WTC11 (cell line): ENCODE data around the gene AFF2. TPM values are rescaled to one million over a fixed set of nuclear protein-coding genes. Genes with fewer than 3 reads are reported as not detected.

Experiments
- ATAC-seq: fragments of 200-7000 bp; cut with Tn5 transposase; 2 replicates; pipeline ENCODE4 v1.10.0; 2021; ENCODE audit warnings: mild to moderate bottlenecking, moderate library complexity
- CTCF ChIA-PET: fragments of 300-600 bp; sonication (Branson Sonifier 250); formaldehyde crosslinking; loops from one replicate; lab custom pipeline; 2021; ENCODE audit warnings: antibody characterized with exemption; lab: Charles Lee
- POLR2A ChIA-PET: fragments of 350-600 bp; sonication (Branson Sonifier 250); formaldehyde crosslinking; loops from one replicate; lab custom pipeline; 2021; ENCODE audit warnings: antibody characterized with exemption; lab: Charles Lee
- DNase-seq: peaks from one replicate; pipeline ENCODE4 v3.0.0; 2021; ENCODE audit warnings: low spot score
- H3K27ac Mint-ChIP-seq: 2 replicates; pipeline ENCODE4 v1.8.0; 2021; ENCODE audit warnings: mixed read lengths
- H3K27me3 Mint-ChIP-seq: 2 replicates; pipeline ENCODE4 v1.8.0; 2021; ENCODE audit warnings: low read depth, mild to moderate bottlenecking, moderate library complexity, mixed read lengths
- H3K36me3 Mint-ChIP-seq: 2 replicates; pipeline ENCODE4 v1.8.0; 2021; ENCODE audit warnings: mixed read lengths
- H3K4me1 Mint-ChIP-seq: 2 replicates; pipeline ENCODE4 v1.8.0; 2022; ENCODE audit warnings: mixed read lengths
- H3K4me3 Mint-ChIP-seq: 2 replicates; pipeline ENCODE4 v1.8.0; 2021; ENCODE audit warnings: mild to moderate bottlenecking, moderate library complexity, mixed read lengths
- H3K9me3 Mint-ChIP-seq: 2 replicates; pipeline ENCODE4 v1.8.0; 2021; ENCODE audit warnings: mixed read lengths
- ELF4 ChIP-seq: sonication (generic); formaldehyde crosslinking; IDR thresholded peaks from 2 replicates; pipeline ENCODE4 v1.8.1; 2022; ENCODE audit warnings: low read depth, mild to moderate bottlenecking, moderate library complexity, missing genetic modification reagents
- FOXJ3 ChIP-seq: sonication (generic); formaldehyde crosslinking; IDR thresholded peaks from 2 replicates; pipeline ENCODE4 v1.9.0; 2021; ENCODE audit warnings: missing genetic modification reagents, mild to moderate bottlenecking, borderline replicate concordance
- FOXP4 ChIP-seq: sonication (generic); formaldehyde crosslinking; IDR thresholded peaks from 2 replicates; pipeline ENCODE4 v1.8.0; 2022; ENCODE audit warnings: mild to moderate bottlenecking, missing genetic modification reagents
- JUN ChIP-seq: sonication (generic); formaldehyde crosslinking; IDR thresholded peaks from 2 replicates; pipeline ENCODE4 v1.8.0; 2023; ENCODE audit warnings: mild to moderate bottlenecking, missing genetic modification reagents
- NR3C1 ChIP-seq: sonication (generic); formaldehyde crosslinking; conservative IDR thresholded peaks from 2 replicates; pipeline ENCODE4 v1.8.1; 2023; ENCODE audit warnings: low read depth, mild to moderate bottlenecking, missing genetic modification reagents
- OVOL2 ChIP-seq: fragments of 250-450 bp; sonication (Bioruptor Pico); IDR thresholded peaks from 2 replicates; pipeline ENCODE4 v1.9.0; 2021; ENCODE audit warnings: mild to moderate bottlenecking, borderline replicate concordance
- PRRX2 ChIP-seq: fragments of 250-450 bp; sonication (Bioruptor Pico); IDR thresholded peaks from 2 replicates; pipeline ENCODE4 v1.8.0; 2021; ENCODE audit warnings: mild to moderate bottlenecking
- RELA ChIP-seq: sonication (generic); formaldehyde crosslinking; IDR thresholded peaks from 2 replicates; pipeline ENCODE4 v1.8.1; 2022; ENCODE audit warnings: missing genetic modification reagents, mild to moderate bottlenecking, borderline replicate concordance
- SP1 ChIP-seq: sonication (generic); formaldehyde crosslinking; conservative IDR thresholded peaks from 2 replicates; pipeline ENCODE4 v1.8.1; 2022; ENCODE audit warnings: missing genetic modification reagents
- ZBTB21 ChIP-seq: sonication (generic); formaldehyde crosslinking; IDR thresholded peaks from 2 replicates; pipeline ENCODE4 v1.8.1; 2023; ENCODE audit warnings: mild to moderate bottlenecking, missing genetic modification reagents, borderline replicate concordance
- ZNF121 ChIP-seq: sonication (generic); formaldehyde crosslinking; IDR thresholded peaks from 2 replicates; pipeline ENCODE4 v1.8.0; 2023; ENCODE audit warnings: missing genetic modification reagents
- ZNF281 ChIP-seq: sonication (generic); formaldehyde crosslinking; IDR thresholded peaks from 2 replicates; pipeline ENCODE4 v1.8.0; 2023; ENCODE audit warnings: mild to moderate bottlenecking, missing genetic modification reagents
- ZNF671 ChIP-seq: fragments of 250-450 bp; sonication (Bioruptor Pico); IDR thresholded peaks from 2 replicates; pipeline ENCODE4 v1.8.0; 2021; ENCODE audit warnings: mild to moderate bottlenecking
- total RNA-seq: library from RNA; stranded (reverse); gene quantifications from 3 replicates; pipeline ENCODE4 v1.2.3, GENCODE V29; 2021
- TF ChIP-seq, protein P1 (sequence below): fragments of 250-450 bp; sonication (Bioruptor Pico); conservative IDR thresholded peaks from 2 replicates; pipeline ENCODE4 v1.9.0; 2021; ENCODE audit warnings: mild to moderate bottlenecking
- TF ChIP-seq, protein P2 (sequence below): fragments of 250-450 bp; sonication (Bioruptor Pico); IDR thresholded peaks from 2 replicates; pipeline ENCODE4 v1.9.0; 2021; ENCODE audit warnings: mild to moderate bottlenecking
- TF ChIP-seq, protein P3 (sequence below): sonication (generic); formaldehyde crosslinking; IDR thresholded peaks from 2 replicates; pipeline ENCODE4 v1.8.0; 2023; ENCODE audit warnings: missing genetic modification reagents
- TF ChIP-seq, protein P4 (sequence below): fragments of 250-450 bp; sonication (Bioruptor Pico); IDR thresholded peaks from 2 replicates; pipeline ENCODE4 v1.8.0; 2021; ENCODE audit warnings: mild to moderate bottlenecking
- TF ChIP-seq, protein P5 (sequence below): sonication (generic); formaldehyde crosslinking; conservative IDR thresholded peaks from 2 replicates; pipeline ENCODE4 v1.8.1; 2022; ENCODE audit warnings: mild to moderate bottlenecking, missing genetic modification reagents
- TF ChIP-seq, protein P6 (sequence below): sonication (generic); formaldehyde crosslinking; IDR thresholded peaks from 2 replicates; pipeline ENCODE4 v1.8.0; 2023; ENCODE audit warnings: missing genetic modification reagents, mild to moderate bottlenecking, borderline replicate concordance

AFF2 gene
- total RNA-seq, 1 experiment from 2014 or later = 7.6 TPM

DNA sequence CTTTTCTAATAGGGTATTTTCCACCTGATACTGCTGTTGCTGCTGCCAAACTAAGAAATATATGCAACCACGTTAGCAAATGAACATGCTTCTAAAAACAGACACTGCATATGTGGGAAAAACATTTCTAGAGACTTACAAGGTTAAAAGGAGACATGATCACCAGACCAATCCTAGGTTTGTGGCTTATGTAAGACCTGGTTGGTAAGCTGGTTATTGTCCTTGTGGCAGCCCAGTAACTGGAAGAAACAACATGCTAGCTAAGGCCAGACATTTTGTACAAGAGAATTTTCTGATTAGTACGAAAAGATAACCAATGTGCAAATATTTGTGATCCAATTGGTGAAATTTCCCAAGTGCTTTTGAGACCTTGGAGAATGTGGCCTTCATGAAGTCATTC, 112.0 kb downstream of the AFF2 start:
- CTCF ChIA-PET = no interaction called here
- Mint-ChIP-seq H3K9me3 (peaks cover under 1% of the 10 kb centered on the region), H3K27me3 (no peaks in the 10 kb centered on the region), H3K4me1 (peaks cover 27% of the 10 kb centered on the region), H3K27ac (no peak overlapping the region), H3K36me3 (no peaks in the 10 kb centered on the region; the same call in 1 of the 2 replicates), H3K4me3 (no peak overlapping the region)
- ATAC-seq = no peak
- no peak for DNase-seq
- no peak for TF ChIP-seq PRRX2 (CRISPR knock-in tag)
- TF ChIP-seq ZNF121 (CRISPR knock-in tag) = no peak
- TF ChIP-seq ZNF281 = no peak
- TF ChIP-seq, protein P1, sequence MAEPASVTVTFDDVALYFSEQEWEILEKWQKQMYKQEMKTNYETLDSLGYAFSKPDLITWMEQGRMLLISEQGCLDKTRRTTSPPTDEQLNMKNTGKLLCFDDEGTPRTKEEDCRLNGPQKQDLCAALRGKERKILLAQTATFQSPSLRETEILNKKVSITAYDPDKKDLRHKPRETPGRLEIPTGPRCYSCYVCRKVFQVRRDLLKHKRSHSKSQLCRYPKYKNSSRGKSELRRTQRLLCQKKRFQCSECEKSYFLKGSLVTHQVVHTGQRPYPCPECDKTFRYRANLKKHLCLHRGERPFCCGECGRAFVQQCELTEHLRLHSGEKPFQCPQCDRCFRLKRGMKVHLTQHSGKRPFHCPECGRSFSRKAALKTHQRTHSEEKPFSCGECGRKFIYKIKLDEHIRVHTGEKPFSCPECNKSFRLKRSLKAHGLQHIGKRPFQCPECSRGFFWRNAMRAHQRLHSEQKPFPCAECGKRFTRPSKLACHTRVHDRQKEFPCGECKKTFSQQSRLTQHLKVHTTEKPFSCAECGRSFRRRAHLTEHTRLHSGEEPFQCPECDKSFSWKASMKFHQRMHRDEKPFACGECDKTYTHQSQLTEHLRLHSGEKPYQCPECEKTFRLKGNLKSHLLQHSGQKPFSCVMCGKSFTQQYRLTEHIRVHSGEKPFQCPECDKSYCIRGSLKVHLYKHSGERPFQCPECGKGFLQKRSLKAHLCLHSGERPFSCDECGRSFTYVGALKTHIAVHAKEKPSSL (CRISPR knock-in tag) = no peak
- no peak for TF ChIP-seq JUN (CRISPR knock-in tag)
- TF ChIP-seq, protein P2, sequence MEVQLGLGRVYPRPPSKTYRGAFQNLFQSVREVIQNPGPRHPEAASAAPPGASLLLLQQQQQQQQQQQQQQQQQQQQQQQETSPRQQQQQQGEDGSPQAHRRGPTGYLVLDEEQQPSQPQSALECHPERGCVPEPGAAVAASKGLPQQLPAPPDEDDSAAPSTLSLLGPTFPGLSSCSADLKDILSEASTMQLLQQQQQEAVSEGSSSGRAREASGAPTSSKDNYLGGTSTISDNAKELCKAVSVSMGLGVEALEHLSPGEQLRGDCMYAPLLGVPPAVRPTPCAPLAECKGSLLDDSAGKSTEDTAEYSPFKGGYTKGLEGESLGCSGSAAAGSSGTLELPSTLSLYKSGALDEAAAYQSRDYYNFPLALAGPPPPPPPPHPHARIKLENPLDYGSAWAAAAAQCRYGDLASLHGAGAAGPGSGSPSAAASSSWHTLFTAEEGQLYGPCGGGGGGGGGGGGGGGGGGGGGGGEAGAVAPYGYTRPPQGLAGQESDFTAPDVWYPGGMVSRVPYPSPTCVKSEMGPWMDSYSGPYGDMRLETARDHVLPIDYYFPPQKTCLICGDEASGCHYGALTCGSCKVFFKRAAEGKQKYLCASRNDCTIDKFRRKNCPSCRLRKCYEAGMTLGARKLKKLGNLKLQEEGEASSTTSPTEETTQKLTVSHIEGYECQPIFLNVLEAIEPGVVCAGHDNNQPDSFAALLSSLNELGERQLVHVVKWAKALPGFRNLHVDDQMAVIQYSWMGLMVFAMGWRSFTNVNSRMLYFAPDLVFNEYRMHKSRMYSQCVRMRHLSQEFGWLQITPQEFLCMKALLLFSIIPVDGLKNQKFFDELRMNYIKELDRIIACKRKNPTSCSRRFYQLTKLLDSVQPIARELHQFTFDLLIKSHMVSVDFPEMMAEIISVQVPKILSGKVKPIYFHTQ (CRISPR knock-in tag) = no peak
- TF ChIP-seq, protein P3, sequence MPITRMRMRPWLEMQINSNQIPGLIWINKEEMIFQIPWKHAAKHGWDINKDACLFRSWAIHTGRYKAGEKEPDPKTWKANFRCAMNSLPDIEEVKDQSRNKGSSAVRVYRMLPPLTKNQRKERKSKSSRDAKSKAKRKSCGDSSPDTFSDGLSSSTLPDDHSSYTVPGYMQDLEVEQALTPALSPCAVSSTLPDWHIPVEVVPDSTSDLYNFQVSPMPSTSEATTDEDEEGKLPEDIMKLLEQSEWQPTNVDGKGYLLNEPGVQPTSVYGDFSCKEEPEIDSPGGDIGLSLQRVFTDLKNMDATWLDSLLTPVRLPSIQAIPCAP (CRISPR knock-in tag) = no peak
- TF ChIP-seq NR3C1 (CRISPR knock-in tag) = no peak
- TF ChIP-seq, protein P4, sequence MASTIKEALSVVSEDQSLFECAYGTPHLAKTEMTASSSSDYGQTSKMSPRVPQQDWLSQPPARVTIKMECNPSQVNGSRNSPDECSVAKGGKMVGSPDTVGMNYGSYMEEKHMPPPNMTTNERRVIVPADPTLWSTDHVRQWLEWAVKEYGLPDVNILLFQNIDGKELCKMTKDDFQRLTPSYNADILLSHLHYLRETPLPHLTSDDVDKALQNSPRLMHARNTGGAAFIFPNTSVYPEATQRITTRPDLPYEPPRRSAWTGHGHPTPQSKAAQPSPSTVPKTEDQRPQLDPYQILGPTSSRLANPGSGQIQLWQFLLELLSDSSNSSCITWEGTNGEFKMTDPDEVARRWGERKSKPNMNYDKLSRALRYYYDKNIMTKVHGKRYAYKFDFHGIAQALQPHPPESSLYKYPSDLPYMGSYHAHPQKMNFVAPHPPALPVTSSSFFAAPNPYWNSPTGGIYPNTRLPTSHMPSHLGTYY = no peak
- TF ChIP-seq FOXJ3 (CRISPR knock-in tag) = no peak
- TF ChIP-seq OVOL2 = no peak
- TF ChIP-seq ZNF671 (CRISPR knock-in tag) = no peak
- TF ChIP-seq, protein P5, sequence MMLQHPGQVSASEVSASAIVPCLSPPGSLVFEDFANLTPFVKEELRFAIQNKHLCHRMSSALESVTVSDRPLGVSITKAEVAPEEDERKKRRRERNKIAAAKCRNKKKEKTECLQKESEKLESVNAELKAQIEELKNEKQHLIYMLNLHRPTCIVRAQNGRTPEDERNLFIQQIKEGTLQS (CRISPR knock-in tag) = no peak
- no peak for TF ChIP-seq ELF4
- no peak for TF ChIP-seq ZBTB21 (CRISPR knock-in tag)
- TF ChIP-seq, protein P6, sequence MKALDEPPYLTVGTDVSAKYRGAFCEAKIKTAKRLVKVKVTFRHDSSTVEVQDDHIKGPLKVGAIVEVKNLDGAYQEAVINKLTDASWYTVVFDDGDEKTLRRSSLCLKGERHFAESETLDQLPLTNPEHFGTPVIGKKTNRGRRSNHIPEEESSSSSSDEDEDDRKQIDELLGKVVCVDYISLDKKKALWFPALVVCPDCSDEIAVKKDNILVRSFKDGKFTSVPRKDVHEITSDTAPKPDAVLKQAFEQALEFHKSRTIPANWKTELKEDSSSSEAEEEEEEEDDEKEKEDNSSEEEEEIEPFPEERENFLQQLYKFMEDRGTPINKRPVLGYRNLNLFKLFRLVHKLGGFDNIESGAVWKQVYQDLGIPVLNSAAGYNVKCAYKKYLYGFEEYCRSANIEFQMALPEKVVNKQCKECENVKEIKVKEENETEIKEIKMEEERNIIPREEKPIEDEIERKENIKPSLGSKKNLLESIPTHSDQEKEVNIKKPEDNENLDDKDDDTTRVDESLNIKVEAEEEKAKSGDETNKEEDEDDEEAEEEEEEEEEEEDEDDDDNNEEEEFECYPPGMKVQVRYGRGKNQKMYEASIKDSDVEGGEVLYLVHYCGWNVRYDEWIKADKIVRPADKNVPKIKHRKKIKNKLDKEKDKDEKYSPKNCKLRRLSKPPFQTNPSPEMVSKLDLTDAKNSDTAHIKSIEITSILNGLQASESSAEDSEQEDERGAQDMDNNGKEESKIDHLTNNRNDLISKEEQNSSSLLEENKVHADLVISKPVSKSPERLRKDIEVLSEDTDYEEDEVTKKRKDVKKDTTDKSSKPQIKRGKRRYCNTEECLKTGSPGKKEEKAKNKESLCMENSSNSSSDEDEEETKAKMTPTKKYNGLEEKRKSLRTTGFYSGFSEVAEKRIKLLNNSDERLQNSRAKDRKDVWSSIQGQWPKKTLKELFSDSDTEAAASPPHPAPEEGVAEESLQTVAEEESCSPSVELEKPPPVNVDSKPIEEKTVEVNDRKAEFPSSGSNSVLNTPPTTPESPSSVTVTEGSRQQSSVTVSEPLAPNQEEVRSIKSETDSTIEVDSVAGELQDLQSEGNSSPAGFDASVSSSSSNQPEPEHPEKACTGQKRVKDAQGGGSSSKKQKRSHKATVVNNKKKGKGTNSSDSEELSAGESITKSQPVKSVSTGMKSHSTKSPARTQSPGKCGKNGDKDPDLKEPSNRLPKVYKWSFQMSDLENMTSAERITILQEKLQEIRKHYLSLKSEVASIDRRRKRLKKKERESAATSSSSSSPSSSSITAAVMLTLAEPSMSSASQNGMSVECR (CRISPR knock-in tag) = no peak
- TF ChIP-seq SP1 (CRISPR knock-in tag) = no peak
- no peak for TF ChIP-seq RELA
- no peak for TF ChIP-seq FOXP4 (CRISPR knock-in tag)
- POLR2A ChIA-PET = no interaction called here
